IPS-18c (cell line): ENCODE data around the gene SMARCAD1.
"Not testable (repeated sequence)": the region's sequence is repeated elsewhere in the genome, so short reads cannot be mapped to it uniquely, and the experiment has no call there.

Experiments
- H3K4me3 ChIP-seq: 2 replicates; pipeline ENCODE4 v1.7.0; 2013; ENCODE audit warnings: low read depth, mild to moderate bottlenecking, low read length, moderate library complexity; ENCODE audit not compliant: insufficient read depth
- H3K9me3 ChIP-seq: one replicate; pipeline ENCODE4 v1.6.1; 2013; ENCODE audit warnings: mild to moderate bottlenecking, low read length, moderate library complexity; ENCODE audit not compliant: control insufficient read depth, insufficient read depth

The SMARCAD1 gene

GRCh38 chr4:94271248-94271647, 63.6 kb downstream of the SMARCAD1 start:
- no peaks in the 10 kb centered on the region for H3K9me3 ChIP-seq
- no peak overlapping the region for H3K4me3 ChIP-seq

- H3K4me3 ChIP-seq = no peak overlapping the region
Measured at GRCh38 chr4:94274912-94275311, 67.2 kb downstream of the SMARCAD1 start.

GRCh38 chr4:94276204-94276603, 68.5 kb downstream of the SMARCAD1 start:
- Histone ChIP-seq H3K4me3 (no peak overlapping the region), H3K9me3 (no peaks in the 10 kb centered on the region)

More at GRCh38 chr4:94274912-94275311, 67.2 kb downstream of the SMARCAD1 start:
- H3K9me3 ChIP-seq = no peaks in the 10 kb centered on the region

- Histone ChIP-seq H3K9me3 (no peaks in the 10 kb centered on the region), H3K4me3 (no peak overlapping the region)
Measured at GRCh38 chr4:94277534-94277933, 69.9 kb downstream of the SMARCAD1 start.

GRCh38 chr4:94278781-94279180, 71.1 kb downstream of the SMARCAD1 start:
- Histone ChIP-seq H3K4me3 (no peak overlapping the region), H3K9me3 (no peaks in the 10 kb centered on the region)

- H3K4me3 ChIP-seq = no peak overlapping the region
- H3K9me3 ChIP-seq = no peaks in the 10 kb centered on the region
Measured at GRCh38 chr4:94284889-94285288, 77.2 kb downstream of the SMARCAD1 start.

GRCh38 chr4:94285666-94286065, 78.0 kb downstream of the SMARCAD1 start:
- Histone ChIP-seq H3K4me3 (no peak overlapping the region), H3K9me3 (no peaks in the 10 kb centered on the region)

- Histone ChIP-seq H3K4me3 (no peak overlapping the region), H3K9me3 (no peaks in the 10 kb centered on the region)
Measured at GRCh38 chr4:94290245-94290644, 82.6 kb downstream of the SMARCAD1 start.

- not testable (repeated sequence) for H3K9me3 ChIP-seq, H3K4me3 ChIP-seq
Measured at GRCh38 chr4:94293981-94294380, 86.3 kb downstream of the SMARCAD1 start.

- not testable (repeated sequence) for H3K9me3 ChIP-seq, H3K4me3 ChIP-seq
Measured at GRCh38 chr4:94295473-94295872, 87.8 kb downstream of the SMARCAD1 start.

GRCh38 chr4:94298725-94299252, 91.1 kb downstream of the SMARCAD1 start:
- no peak overlapping the region for H3K4me3 ChIP-seq
- no peaks in the 10 kb centered on the region for H3K9me3 ChIP-seq

GRCh38 chr4:94302191-94302590, 94.5 kb downstream of the SMARCAD1 start:
- Histone ChIP-seq H3K9me3 (no peaks in the 10 kb centered on the region), H3K4me3 (no peak overlapping the region)

GRCh38 chr4:94304365-94304971, 96.8 kb downstream of the SMARCAD1 start:
- Histone ChIP-seq H3K9me3 (no peaks in the 10 kb centered on the region), H3K4me3 (no peak overlapping the region)

- no peak overlapping the region for H3K4me3 ChIP-seq
- H3K9me3 ChIP-seq = no peaks in the 10 kb centered on the region
Measured at GRCh38 chr4:94305466-94306225, 98.0 kb downstream of the SMARCAD1 start.

GRCh38 chr4:94306713-94307112, 99.0 kb downstream of the SMARCAD1 start:
- Histone ChIP-seq H3K9me3 (no peaks in the 10 kb centered on the region), H3K4me3 (no peak overlapping the region)

- Histone ChIP-seq H3K4me3 (no peak overlapping the region), H3K9me3 (no peaks in the 10 kb centered on the region)
Measured at GRCh38 chr4:94307231-94307871, 99.7 kb downstream of the SMARCAD1 start.

- H3K4me3 ChIP-seq, H3K9me3 ChIP-seq: not testable (repeated sequence)
Measured at GRCh38 chr4:94319927-94320326, 112.3 kb downstream of the SMARCAD1 start.

- H3K9me3 ChIP-seq = peaks cover 5% of the 10 kb centered on the region
Measured at GRCh38 chr4:94325835-94326234, 118.2 kb downstream of the SMARCAD1 start.

More at GRCh38 chr4:94325835-94326234, 118.2 kb downstream of the SMARCAD1 start:
- no peak overlapping the region for H3K4me3 ChIP-seq
